Measurements from ENCODE around the gene INPP1.

The INPP1 gene

DNA sequence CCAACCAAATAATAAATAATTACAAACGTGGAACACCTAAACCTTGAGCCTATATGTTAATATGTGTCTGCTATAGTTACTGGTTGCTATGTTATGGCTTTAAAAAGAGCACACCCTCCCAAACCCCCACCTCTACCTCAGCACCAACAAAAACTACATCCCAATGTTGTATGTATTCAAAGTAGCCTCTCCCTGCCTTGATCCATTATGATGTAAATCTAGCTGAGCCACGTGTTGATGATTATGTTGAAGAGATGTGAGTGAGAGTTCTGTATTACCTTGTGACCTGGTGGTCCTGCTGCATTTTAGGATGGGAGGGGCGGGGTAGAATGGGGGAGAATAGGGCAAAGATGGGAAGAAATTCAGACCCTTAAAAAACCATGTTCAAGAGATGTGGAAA is 69.6 kb downstream of the INPP1 start:
- no peak for DNase-seq

DNA sequence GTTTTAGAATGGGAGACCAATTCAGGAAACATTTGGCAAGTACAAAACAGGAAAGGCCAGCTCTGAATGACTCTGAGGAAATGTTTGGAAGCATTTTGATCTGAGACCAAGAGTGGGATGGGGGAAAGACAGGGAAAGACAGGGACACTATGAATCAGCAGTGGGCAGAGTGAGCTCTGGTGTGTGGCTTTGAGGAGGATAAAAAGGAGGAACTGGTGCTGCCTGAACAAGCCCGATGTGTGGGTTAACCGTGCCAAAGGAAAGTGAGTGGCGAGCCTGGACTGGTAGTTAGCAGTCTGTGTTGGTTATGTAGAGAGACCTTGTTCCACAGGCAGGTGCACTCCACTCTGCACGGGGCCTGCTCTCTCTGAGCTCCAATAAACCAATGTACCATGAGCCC is 70.0 kb downstream of the INPP1 start:
- DNase-seq, result no peak

DNA sequence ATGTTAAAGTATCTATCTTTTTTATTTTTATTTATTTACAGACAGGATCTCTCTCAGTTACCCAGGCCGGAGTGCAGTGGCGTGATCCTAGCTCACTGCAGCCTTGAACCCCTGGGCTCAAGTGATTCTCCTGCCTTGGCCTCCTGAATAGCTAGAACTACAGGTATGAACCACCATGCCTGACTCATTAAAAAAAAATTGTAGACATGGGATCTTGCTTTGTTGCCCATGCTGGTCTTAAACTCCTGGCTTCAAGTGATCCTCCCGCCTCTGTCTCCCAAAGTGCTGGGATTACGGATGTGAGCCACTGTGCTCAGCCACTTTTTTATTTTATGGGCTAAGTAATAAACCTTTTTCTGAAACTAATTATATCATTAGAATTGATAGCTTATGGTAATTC is 71.9 kb downstream of the INPP1 start:
- no peak for DNase-seq

DNA sequence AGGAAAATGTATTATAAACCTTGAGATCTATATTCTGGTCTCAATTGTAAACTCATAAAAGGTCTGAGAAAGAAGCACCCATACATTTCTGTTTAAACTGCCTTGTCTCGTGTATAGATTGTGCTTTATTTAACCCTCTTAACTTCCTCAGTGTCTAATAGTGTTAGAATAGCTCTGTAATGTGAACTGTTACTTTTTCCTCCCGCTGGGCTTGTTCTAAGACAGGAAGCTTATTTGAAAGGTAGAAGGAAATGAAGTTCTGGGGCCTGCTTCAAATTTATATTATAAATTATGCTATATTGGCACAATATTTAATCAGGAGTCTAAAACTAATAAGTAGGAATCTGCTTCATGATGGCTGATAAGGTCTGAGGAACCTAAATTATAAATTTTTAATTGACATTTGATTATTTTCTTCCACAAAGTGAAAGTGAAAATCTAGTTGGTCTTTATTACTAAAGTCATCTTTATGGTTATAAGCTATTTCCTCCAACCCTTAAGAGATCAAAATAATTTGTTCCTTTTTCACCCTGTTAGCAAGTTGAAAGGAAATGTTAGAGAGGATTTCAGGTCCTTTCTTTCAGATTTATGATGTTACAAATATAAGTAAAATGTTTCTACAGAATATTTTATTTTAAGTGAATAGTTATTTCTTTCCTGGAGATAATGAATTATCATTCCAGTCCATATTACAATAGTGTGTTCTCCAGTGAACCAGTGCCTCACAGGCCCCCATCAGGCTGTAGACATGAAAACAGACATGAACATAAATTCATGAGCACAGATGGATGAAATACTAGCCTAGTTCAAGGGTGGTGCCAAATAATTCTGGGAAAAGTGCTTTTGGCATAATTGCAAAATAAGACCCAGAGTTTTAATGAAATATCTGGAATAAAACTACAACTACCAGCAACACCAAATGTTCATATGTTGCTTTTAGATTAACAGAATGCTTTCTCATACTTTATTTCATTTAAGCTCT is 72.7 kb downstream of the INPP1 start:
- no peak for DNase-seq

DNA sequence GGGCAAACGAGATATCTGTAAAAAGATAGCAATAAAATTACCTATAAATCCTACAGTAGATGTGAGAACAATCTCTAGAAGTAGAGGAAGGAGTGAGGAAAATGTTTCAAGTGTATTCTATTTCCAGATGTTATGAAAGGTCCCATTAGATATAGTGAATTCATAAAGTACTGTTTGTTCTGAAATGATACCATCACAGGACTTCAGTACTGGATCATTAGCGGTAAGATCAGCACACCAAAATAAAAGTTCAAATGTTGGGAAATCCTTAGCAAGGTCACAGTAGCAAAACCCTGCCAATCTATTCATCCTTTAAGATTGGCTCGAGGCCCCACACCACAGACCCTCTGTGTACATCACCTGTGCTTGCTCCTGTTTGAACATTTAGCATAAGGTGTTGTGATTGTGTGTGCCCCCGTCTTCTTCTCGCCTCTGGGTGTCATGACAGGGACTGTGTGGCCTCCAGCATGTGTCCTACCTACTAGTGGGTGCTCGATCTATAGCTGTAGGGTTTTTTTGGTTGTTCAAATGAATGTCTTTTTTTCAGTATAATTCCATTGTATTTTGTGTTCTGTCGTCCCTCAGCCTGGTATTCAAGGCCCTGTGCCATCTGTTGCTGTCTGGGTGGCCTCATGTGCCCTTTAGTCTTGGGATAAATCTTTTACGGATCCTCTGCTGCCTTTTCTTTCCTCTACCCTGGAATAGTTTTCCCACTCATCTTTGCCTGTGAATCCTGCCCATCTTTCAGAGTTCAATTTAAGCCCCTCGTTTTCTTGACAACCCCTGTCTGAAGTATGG is 73.9 kb downstream of the INPP1 start:
- no peak for DNase-seq

DNA sequence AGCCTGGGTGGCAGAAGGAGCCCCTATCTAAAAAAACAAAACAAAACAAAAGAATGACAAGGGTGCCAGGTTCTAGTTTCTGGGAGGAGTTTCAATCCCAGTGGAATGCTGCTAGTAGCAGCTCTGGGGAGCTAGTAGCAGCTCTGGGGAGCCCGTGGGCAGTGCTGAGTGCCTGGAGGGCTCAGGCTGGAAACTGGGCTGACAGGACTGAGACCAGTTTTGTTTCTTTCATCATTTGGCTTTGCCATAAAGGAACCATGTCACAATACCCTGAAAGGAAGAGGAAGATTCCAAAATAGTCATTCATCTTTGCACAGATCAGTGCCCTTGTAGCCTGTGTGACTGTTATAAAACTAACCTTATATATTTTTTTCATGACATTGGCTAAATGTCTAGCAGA is 75.3 kb downstream of the INPP1 start:
- no peak for DNase-seq

DNA sequence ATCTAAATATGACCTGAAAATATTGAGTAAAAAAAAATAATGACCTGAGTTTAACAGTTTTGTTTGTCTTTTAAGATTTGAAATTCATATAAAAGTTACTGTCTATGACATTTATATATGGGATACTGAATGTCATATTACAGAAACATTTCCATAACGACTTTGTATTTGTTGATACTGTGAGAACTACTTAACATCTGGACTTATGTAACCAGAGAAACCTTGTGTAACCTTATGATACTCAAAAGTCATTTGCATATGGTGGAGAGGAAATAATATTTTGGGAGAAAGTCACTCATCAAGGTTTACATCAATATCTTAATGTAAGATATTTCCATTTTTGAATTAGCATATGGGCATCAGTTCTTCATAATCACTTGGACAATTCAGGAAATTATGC is 77.4 kb downstream of the INPP1 start:
- DNase-seq, result no peak
